ENCODE data around the gene EML4.

The EML4 gene

DNA sequence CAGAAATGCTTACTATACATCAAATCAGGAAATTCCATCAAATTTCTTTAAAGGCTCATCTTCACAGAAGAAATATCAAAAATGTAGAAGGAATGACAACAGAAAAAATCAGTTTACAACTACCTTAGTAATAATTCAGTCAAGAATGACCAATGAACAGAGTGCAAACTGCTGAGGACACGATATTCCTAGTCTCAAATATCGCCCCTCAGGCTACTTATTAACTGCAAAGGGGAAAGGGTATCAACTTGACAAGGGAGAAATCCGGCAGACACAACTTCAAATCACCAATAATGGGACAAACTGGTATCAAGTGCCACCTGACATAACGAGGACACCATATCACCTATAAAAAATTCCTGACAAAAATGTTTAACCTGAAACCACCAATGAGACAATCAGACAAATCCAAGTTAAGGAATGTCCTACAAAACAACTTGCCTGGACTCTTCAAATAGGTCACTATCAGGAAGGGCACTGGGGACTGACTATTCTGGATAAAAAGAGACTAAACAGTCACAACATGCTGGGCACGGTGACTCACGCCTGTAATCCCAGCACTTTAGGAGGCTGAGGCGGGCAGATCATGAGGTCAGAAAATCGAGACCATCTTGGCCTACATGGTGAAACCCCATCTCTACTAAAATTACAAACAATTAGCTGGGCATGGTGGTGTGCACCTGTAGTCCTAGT, 179.1 kb downstream of the EML4 start:
- Mint-ChIP-seq H3K4me3 (no peak overlapping the region), H3K4me1 (peaks cover 7% of the 10 kb centered on the region), H3K27ac (no peak overlapping the region), H3K36me3 (ENCODE audit: low read depth) (peaks cover 74% of the 10 kb centered on the region), H3K9me3 (no peaks in the 10 kb centered on the region), H3K27me3 (ENCODE audit: low read depth) (no peaks in the 10 kb centered on the region)
- TF ChIP-seq, protein P1, sequence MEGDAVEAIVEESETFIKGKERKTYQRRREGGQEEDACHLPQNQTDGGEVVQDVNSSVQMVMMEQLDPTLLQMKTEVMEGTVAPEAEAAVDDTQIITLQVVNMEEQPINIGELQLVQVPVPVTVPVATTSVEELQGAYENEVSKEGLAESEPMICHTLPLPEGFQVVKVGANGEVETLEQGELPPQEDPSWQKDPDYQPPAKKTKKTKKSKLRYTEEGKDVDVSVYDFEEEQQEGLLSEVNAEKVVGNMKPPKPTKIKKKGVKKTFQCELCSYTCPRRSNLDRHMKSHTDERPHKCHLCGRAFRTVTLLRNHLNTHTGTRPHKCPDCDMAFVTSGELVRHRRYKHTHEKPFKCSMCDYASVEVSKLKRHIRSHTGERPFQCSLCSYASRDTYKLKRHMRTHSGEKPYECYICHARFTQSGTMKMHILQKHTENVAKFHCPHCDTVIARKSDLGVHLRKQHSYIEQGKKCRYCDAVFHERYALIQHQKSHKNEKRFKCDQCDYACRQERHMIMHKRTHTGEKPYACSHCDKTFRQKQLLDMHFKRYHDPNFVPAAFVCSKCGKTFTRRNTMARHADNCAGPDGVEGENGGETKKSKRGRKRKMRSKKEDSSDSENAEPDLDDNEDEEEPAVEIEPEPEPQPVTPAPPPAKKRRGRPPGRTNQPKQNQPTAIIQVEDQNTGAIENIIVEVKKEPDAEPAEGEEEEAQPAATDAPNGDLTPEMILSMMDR (IDR thresholded peaks at IDR 0.05; ENCODE audit: unreplicated experiment in 3 of 3) = no peak

DNA sequence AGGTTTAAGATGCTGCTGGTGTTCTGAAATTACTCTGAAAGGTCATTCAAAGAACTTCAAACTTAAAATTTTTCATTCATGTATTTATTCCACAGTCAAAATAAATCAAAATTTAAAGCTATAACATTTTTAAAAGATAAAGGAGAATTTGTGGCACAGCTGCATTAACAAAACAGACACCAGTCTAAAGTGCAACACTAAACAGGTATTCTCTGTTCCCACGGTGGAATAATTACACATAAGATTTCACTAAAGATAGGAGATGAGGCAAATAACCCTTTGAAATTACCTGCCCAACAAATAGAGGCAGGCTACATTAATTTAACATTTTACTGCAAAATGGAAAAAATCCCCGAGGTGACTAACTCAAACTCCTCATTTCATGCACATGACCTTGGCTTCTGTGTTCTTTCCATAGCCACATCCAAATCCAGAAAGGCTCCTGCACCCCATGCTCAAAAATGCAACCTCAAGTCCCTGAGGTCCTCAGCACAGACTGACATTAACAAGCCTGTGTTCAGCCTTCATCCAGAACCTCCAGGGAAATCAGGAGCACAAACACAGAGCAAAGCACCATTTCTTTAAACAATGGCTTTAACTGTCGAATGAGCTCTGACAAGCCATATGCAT, 181.4 kb downstream of the EML4 start:
- H3K4me1 Mint-ChIP-seq = peaks cover 4% of the 10 kb centered on the region
- peaks cover 61% of the 10 kb centered on the region for H3K36me3 Mint-ChIP-seq (ENCODE audit: low read depth)
- H3K4me3 Mint-ChIP-seq = no peak overlapping the region
- H3K9me3 Mint-ChIP-seq = no peaks in the 10 kb centered on the region
- no peak overlapping the region for H3K27ac Mint-ChIP-seq
- no peaks in the 10 kb centered on the region for H3K27me3 Mint-ChIP-seq (ENCODE audit: low read depth)
- TF ChIP-seq, protein P1 (IDR thresholded peaks at IDR 0.05; ENCODE audit: unreplicated experiment in 3 of 3) = no peak

DNA sequence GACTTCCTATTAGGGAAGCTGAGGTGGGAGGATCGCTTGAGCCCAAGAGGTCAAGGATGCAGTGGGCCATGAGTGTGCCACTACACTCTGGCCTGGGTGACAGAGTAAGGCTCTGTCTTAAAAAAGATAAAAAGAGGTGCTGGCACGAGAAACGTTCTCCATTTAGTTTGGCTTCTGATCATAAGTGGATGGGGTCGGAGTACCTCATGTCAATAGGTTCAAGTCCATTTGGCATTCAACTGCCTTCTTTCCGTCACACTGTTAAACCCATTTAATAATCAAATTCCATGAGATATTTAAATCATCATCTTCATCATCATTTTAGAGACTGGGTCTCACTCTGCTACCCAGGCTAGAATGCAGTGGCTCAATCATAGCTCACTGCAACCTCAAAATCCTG, 182.7 kb downstream of the EML4 start:
- Mint-ChIP-seq H3K27me3 (ENCODE audit: low read depth) (no peaks in the 10 kb centered on the region), H3K36me3 (ENCODE audit: low read depth) (peaks cover 59% of the 10 kb centered on the region), H3K4me1 (no peaks in the 10 kb centered on the region), H3K4me3 (no peak overlapping the region), H3K27ac (no peak overlapping the region), H3K9me3 (no peaks in the 10 kb centered on the region)
- TF ChIP-seq, protein P1 (IDR thresholded peaks at IDR 0.05; ENCODE audit: unreplicated experiment in 3 of 3) = no peak

DNA sequence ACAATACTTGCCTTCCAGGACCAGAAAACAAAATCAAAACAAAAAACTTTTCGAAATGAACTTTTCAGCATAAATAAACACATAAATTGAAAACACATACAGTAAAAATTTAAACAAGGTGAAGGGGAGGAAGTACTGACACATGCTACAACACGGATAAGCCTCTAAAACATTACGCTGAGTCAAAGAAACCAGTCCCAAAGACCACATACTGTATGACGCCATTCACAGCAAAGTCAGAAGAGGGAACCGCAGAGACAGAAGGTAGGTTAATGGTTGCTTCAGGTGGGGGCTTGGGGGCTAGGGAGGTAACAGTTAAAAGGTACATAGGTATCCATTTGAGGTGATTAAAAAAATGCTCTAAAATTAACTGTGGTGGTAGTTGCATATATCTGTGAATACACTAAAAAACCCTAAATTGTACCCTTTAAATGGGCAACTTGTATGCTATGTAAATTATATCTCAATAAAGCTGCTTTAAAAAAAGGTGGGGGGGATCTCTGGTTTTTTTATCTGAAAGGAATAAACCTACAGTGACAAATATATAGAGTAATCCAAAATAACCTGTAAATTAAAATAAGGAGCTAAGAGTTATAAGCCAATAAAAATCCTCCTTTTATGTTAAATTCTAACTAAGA, 184.8 kb downstream of the EML4 start:
- peaks cover 15% of the 10 kb centered on the region for H3K4me1 Mint-ChIP-seq
- H3K36me3 Mint-ChIP-seq (ENCODE audit: low read depth) = peaks cover 38% of the 10 kb centered on the region
- no peaks in the 10 kb centered on the region for H3K9me3 Mint-ChIP-seq
- H3K27ac Mint-ChIP-seq = peak overlapping the region in 1 of 3 experiments; percentile 46
- TF ChIP-seq, protein P1 (IDR thresholded peaks at IDR 0.05; ENCODE audit: unreplicated experiment in 3 of 3) = no peak
- H3K27me3 Mint-ChIP-seq (ENCODE audit: low read depth) = no peaks in the 10 kb centered on the region
- H3K4me3 Mint-ChIP-seq = no peak overlapping the region

DNA sequence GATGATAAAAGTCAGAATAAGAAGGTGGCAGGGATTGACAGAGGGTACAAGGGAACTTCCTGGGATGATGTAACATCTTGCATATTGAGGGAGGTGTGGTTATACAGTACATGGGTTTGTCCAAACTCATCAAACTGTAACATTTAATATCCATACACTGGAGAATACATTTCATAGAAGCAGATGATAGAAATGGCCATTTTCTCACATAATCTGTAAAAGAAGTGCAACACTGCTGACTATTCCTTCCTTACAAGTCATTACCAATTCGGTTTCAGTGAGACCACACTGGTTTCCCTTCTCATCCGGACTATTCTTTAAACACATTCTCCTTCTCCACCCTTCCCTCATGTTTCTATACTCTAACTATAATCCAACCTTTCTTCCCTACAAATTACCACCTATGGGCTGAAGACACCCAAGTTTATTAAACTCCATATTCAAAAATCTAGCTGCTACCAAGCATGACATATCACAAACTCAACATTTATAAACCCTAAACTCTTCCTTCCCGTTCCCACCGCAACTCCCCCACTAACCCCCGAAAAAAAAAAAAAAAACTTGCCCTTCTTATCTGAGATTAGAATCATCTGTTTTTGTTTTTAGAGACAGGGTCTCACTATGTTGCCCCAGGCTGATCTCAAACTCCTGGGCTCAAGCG, 190.3 kb downstream of the EML4 start:
- H3K36me3 Mint-ChIP-seq (ENCODE audit: low read depth) = peaks cover 4% of the 10 kb centered on the region
- H3K9me3 Mint-ChIP-seq = no peaks in the 10 kb centered on the region
- H3K27ac Mint-ChIP-seq = peak overlapping the region; percentile 100
- H3K4me3 Mint-ChIP-seq = peak overlapping the region; percentile 90 to 94 (median 92)
- TF ChIP-seq, protein P1 (IDR thresholded peaks at IDR 0.05; ENCODE audit: unreplicated experiment in 3 of 3) = no peak
- H3K27me3 Mint-ChIP-seq (ENCODE audit: low read depth) = peaks cover 7% of the 10 kb centered on the region
- peaks cover 37% of the 10 kb centered on the region for H3K4me1 Mint-ChIP-seq

Data from nephron (organoid).